ENCODE measurements around the gene UBASH3B. TPM values are rescaled to one million over a fixed set of nuclear protein-coding genes. Genes with fewer than 3 reads are reported as not detected.

UBASH3B gene
- total RNA-seq, 1 donor: 21.4 TPM

GRCh38 chr11:122681735-122682134 lies 26.2 kb downstream of the UBASH3B start:
- Histone ChIP-seq H3K4me2 (ENCODE audit: insufficient read depth, low read length) (peak overlapping the region; percentile 10), H4K20me1 (ENCODE audit: insufficient read depth, low read length) (peaks cover 23% of the 10 kb centered on the region), H3K4me3 (ENCODE audit: insufficient read depth, low read length) (no peak overlapping the region), H3K27ac (ENCODE audit: low read depth, low read length) (peak overlapping the region; percentile 21), H2AFZ (ENCODE audit: low read length) (no peak overlapping the region), H3K9me3 (ENCODE audit: low read depth, low read length) (no peaks in the 10 kb centered on the region), H3K27me3 (ENCODE audit: insufficient read depth, low read length) (no peaks in the 10 kb centered on the region), H3K4me1 (ENCODE audit: insufficient read depth, low read length) (peaks cover 28% of the 10 kb centered on the region), H3K79me2 (ENCODE audit: insufficient read depth, low read length) (peaks cover 89% of the 10 kb centered on the region), H3K36me3 (ENCODE audit: insufficient read depth, low read length) (peaks cover 5% of the 10 kb centered on the region)
- no peak for TF ChIP-seq CTCF (IDR thresholded peaks at IDR 0.05; ENCODE audit: extremely low read depth, low read depth, low read length)
- no peak for DNase-seq (ENCODE audit: insufficient read length, low spot score, missing footprints)

- peaks cover 89% of the 10 kb centered on the region for H3K79me2 ChIP-seq (ENCODE audit: insufficient read depth, low read length)
- no peak for TF ChIP-seq CTCF (IDR thresholded peaks at IDR 0.05; ENCODE audit: extremely low read depth, low read depth, low read length)
- no peak for DNase-seq (ENCODE audit: insufficient read length, low spot score, missing footprints)
Observed at GRCh38 chr11:122682464-122682863, 26.9 kb downstream of the UBASH3B start.

GRCh38 chr11:122685041-122685440 lies 29.5 kb downstream of the UBASH3B start:
- H4K20me1 ChIP-seq (ENCODE audit: insufficient read depth, low read length): peaks cover 13% of the 10 kb centered on the region
- no peaks in the 10 kb centered on the region for H3K27me3 ChIP-seq (ENCODE audit: insufficient read depth, low read length)
- no peak overlapping the region for H3K4me2 ChIP-seq (ENCODE audit: insufficient read depth, low read length)
- H3K4me1 ChIP-seq (ENCODE audit: insufficient read depth, low read length): peaks cover 31% of the 10 kb centered on the region
- H3K27ac ChIP-seq (ENCODE audit: low read depth, low read length): no peak overlapping the region
- TF ChIP-seq CTCF (IDR thresholded peaks at IDR 0.05; ENCODE audit: extremely low read depth, low read depth, low read length): no peak
- H3K36me3 ChIP-seq (ENCODE audit: insufficient read depth, low read length): peaks cover 8% of the 10 kb centered on the region
- no peak overlapping the region for H2AFZ ChIP-seq (ENCODE audit: low read length)
- H3K79me2 ChIP-seq (ENCODE audit: insufficient read depth, low read length): peaks cover 81% of the 10 kb centered on the region
- H3K4me3 ChIP-seq (ENCODE audit: insufficient read depth, low read length): no peak overlapping the region
- no peaks in the 10 kb centered on the region for H3K9me3 ChIP-seq (ENCODE audit: low read depth, low read length)
- DNase-seq (ENCODE audit: insufficient read length, low spot score, missing footprints): no peak

More at GRCh38 chr11:122682464-122682863, 26.9 kb downstream of the UBASH3B start:
- Histone ChIP-seq H3K4me3 (ENCODE audit: insufficient read depth, low read length) (no peak overlapping the region), H3K4me1 (ENCODE audit: insufficient read depth, low read length) (peaks cover 29% of the 10 kb centered on the region), H3K27me3 (ENCODE audit: insufficient read depth, low read length) (no peaks in the 10 kb centered on the region), H2AFZ (ENCODE audit: low read length) (no peak overlapping the region), H3K9me3 (ENCODE audit: low read depth, low read length) (no peaks in the 10 kb centered on the region), H4K20me1 (ENCODE audit: insufficient read depth, low read length) (peaks cover 19% of the 10 kb centered on the region), H3K27ac (ENCODE audit: low read depth, low read length) (no peak overlapping the region), H3K36me3 (ENCODE audit: insufficient read depth, low read length) (peaks cover 6% of the 10 kb centered on the region), H3K4me2 (ENCODE audit: insufficient read depth, low read length) (no peak overlapping the region)

- Histone ChIP-seq H2AFZ (ENCODE audit: low read length) (no peak overlapping the region), H3K79me2 (ENCODE audit: insufficient read depth, low read length) (peaks cover 83% of the 10 kb centered on the region), H3K27ac (ENCODE audit: low read depth, low read length) (peak overlapping the region; percentile 59), H4K20me1 (ENCODE audit: insufficient read depth, low read length) (peaks cover 13% of the 10 kb centered on the region), H3K4me2 (ENCODE audit: insufficient read depth, low read length) (peak overlapping the region; percentile 16), H3K9me3 (ENCODE audit: low read depth, low read length) (no peaks in the 10 kb centered on the region), H3K4me3 (ENCODE audit: insufficient read depth, low read length) (no peak overlapping the region), H3K27me3 (ENCODE audit: insufficient read depth, low read length) (no peaks in the 10 kb centered on the region), H3K36me3 (ENCODE audit: insufficient read depth, low read length) (peaks cover 11% of the 10 kb centered on the region), H3K4me1 (ENCODE audit: insufficient read depth, low read length) (peaks cover 34% of the 10 kb centered on the region)
- TF ChIP-seq CTCF (IDR thresholded peaks at IDR 0.05; ENCODE audit: extremely low read depth, low read depth, low read length): no peak
- no peak for DNase-seq (ENCODE audit: insufficient read length, low spot score, missing footprints)
Observed at GRCh38 chr11:122686111-122686510, 30.6 kb downstream of the UBASH3B start.

Data from osteoblast (primary cell).